GM19193 (cell line): ENCODE results near the gene MEGF9.

Experiments used
- POLR2A ChIP-seq: IDR thresholded peaks from 4 replicates; pipeline ENCODE4 v1.6.1; 2011; ENCODE audit not compliant: insufficient read depth, insufficient read length; ENCODE audit errors: extremely low read depth

The MEGF9 gene

GRCh38 chr9:120564589-120564988 lies 149.7 kb downstream of the MEGF9 start:
- no peak for TF ChIP-seq POLR2A

GRCh38 chr9:120562861-120563443 lies 151.3 kb downstream of the MEGF9 start:
- no peak for TF ChIP-seq POLR2A

- TF ChIP-seq POLR2A, result no peak
Observed at GRCh38 chr9:120561709-120562108, 152.6 kb downstream of the MEGF9 start.

- TF ChIP-seq POLR2A, result no peak
Observed at GRCh38 chr9:120559546-120559945, 154.7 kb downstream of the MEGF9 start.

GRCh38 chr9:120558454-120558853 lies 155.8 kb downstream of the MEGF9 start:
- no peak for TF ChIP-seq POLR2A

GRCh38 chr9:120557205-120557604 lies 157.1 kb downstream of the MEGF9 start:
- TF ChIP-seq POLR2A, result no peak

GRCh38 chr9:120556775-120557174 lies 157.5 kb downstream of the MEGF9 start:
- no peak for TF ChIP-seq POLR2A

GRCh38 chr9:120555839-120556238 lies 158.4 kb downstream of the MEGF9 start:
- no peak for TF ChIP-seq POLR2A
